Muscle of leg (tissue), 16 donors: ENCODE measurements around the gene CYP2C8. TPM values are rescaled to one million over a fixed set of nuclear protein-coding genes. Genes with fewer than 3 reads are reported as not detected.
"Not testable (repeated sequence)": the region's sequence is repeated elsewhere in the genome, so short reads cannot be mapped to it uniquely, and the experiment has no call there.

Experiments
- DNase-seq: peaks from one replicate; pipeline ENCODE4 v3.0.0; 2013
- H3K27ac ChIP-seq: one replicate; pipeline ENCODE4 v1.5.1; 2013; ENCODE audit warnings: mild to moderate bottlenecking, low read length, control low read depth
- H3K27me3 ChIP-seq: one replicate; pipeline ENCODE4 v1.6.1; 2013; ENCODE audit warnings: low read length; ENCODE audit not compliant: control insufficient read depth, insufficient read depth
- H3K36me3 ChIP-seq: one replicate; pipeline ENCODE4 v1.6.1; 2013; ENCODE audit warnings: low read length; ENCODE audit not compliant: control insufficient read depth, insufficient read depth
- H3K4me1 ChIP-seq: one replicate; pipeline ENCODE4 v1.6.1; 2013; ENCODE audit warnings: low read length; ENCODE audit not compliant: control insufficient read depth, insufficient read depth
- H3K4me3 ChIP-seq: one replicate; pipeline ENCODE4 v1.5.1; 2013; ENCODE audit warnings: low read length, control low read depth
- H3K9me3 ChIP-seq: replicated peaks from 2 replicates; pipeline ENCODE4 v1.6.1; 2013; ENCODE audit warnings: low read depth, low read length; ENCODE audit not compliant: control insufficient read depth
- WGBS: methylation state at CpG from one replicate; pipeline ENCODE4 v1.1.5; 2013; ENCODE audit warnings: missing lambda C conversion rate; ENCODE audit not compliant: insufficient coverage; 5-methylcytosine and 5-hydroxymethylcytosine counted together
- long read RNA-seq, 11 donors: transcript quantifications; one replicate each; lab custom pipeline, GENCODE V29; 2026
- polyA plus RNA-seq, 8 donors: library from polyadenylated mRNA; unstranded; fragments of 120-200 nt; gene quantifications; one replicate each; pipeline versions ENCODE4 v1.2.1 to v1.2.3, GENCODE V29; 2013; ENCODE audit warnings: inconsistent platforms in 1 of 8, low replicate concordance in 1 of 8; ENCODE audit not compliant: insufficient read length in 8 of 8, insufficient read depth in 1 of 8
- total RNA-seq: library from RNA; stranded (reverse); fragments of 120-200 nt; gene quantifications from one replicate; pipeline ENCODE4 v1.2.4, GENCODE V29; 2013

Gene CYP2C8
- 0.13 TPM for total RNA-seq
- polyA plus RNA-seq: 1 to 10 TPM in 1 of 8 donors, under 1 TPM in 7; 0.15 to 1.0 (median 0.45) TPM
- long read RNA-seq, donor 1: 0 reads
- long read RNA-seq, donor 2: 0 reads
- long read RNA-seq, donor 3: 0 reads
- long read RNA-seq, donor 4: 0 reads
- long read RNA-seq, donor 5: 0 reads
- long read RNA-seq, donor 6: 0 reads
- long read RNA-seq, donor 7: 0 reads
- long read RNA-seq, donor 8: 0 reads
- long read RNA-seq, donor 9: 0 reads
- long read RNA-seq, donor 10: 0 reads
- long read RNA-seq, donor 11: 0 reads

DNA sequence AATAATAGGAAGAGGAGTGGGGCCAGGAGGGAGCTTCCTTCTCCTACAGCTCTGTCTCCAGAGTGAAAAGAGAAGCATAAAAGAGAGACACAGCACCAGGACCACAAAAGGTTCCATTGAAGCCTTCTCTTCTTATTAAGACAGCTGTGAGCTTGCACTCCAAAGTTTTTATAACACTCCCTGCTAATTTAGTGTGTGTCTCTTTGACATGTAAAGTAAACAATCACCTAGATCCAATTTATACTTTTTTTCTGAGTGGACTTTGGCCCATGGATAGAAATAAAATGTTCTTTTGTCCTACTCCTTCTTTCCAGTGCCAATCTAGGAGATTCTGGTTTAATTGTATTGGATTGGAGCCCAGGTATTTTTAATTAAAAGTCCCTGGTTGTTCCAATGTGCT is at the start of gene CYP2C8:
Gene CYP2C8, minus strand, starts transcription at position 212 of the 400 bp plus-strand sequence. Its CDS starts 95 bp downstream, at position 117.
- no peak for DNase-seq
- no peaks in the 10 kb centered on the region for H3K4me1 ChIP-seq
- no peak within 1 kb of the TSS for H3K27ac ChIP-seq
- H3K36me3 ChIP-seq: no peaks in the 10 kb centered on the region
- no peaks in the 10 kb centered on the region for H3K27me3 ChIP-seq
- no peaks in the 10 kb centered on the region for H3K9me3 ChIP-seq
- H3K4me3 ChIP-seq: no peak within 1 kb of the TSS

DNA sequence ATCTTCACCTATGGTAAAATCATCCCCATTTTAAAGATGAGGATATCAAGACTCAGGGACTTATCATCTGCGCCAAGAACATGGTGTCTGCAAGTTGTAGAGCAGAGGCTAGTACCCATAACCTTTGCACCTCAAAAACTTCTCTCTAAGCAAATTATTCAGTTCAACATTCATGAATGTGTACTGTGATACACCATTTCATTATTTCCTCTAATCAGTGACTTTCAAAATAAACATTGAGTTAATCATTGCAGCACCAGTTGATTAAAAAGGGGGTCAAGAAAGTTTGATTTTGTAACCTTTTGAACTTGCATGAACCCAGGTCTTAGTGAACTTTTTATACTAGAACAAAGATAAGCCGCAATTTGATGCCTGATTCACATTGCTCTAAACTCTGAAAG is 47.6 kb upstream of the CYP2C8 start:
- Histone ChIP-seq H3K4me1 (no peaks in the 10 kb centered on the region), H3K36me3 (no peaks in the 10 kb centered on the region), H3K4me3 (no peak overlapping the region), H3K27ac (no peak overlapping the region), H3K9me3 (peaks cover 13% of the 10 kb centered on the region), H3K27me3 (no peaks in the 10 kb centered on the region)
- DNase-seq: no peak
- WGBS: no CpG with 5 or more reads among the region's 2 CpGs

DNA sequence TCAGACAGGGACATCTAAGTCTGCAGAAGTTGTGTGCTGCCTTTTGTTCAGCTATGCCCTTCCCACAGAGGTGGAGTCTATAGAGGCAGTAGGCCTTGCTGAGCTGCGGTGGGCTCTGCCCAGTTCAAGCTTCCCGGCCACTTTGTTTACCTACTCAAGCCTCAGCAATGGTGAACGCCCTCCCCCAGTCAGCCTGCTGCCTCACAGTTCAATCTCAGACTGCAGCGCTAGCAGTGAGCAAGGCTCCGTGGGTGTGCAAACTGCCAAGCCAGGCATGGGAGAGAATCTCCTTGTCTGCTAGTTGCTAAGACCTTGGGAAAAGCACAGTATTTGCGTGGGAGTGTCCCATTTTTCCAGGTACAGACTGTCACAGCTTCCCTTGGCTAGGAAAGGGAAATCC is 41.5 kb upstream of the CYP2C8 start:
- 85% methylated on average over 6 of the region's 6 CpGs for WGBS
- H3K4me3 ChIP-seq, H3K36me3 ChIP-seq, H3K9me3 ChIP-seq, H3K27ac ChIP-seq, H3K4me1 ChIP-seq, DNase-seq, H3K27me3 ChIP-seq: not testable (repeated sequence)

DNA sequence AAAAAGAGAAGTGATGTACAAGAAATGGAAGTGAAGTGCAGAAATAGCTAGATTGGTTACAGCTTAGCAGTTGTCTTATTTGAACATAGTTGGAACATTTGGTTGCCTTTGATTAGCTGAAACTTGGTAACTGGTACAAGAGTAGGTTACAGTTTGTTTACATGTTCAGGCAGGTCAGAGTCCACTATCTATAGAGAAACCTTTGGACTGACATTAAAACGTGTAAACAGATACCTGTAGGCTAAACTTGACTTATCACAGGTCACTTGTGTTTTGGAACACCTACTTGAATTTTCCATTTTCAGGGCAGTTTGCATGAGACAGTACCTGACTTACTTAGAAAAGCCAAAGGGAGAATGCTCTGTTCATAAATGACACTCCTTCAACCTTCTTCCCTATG is 28.5 kb upstream of the CYP2C8 start:
- Histone ChIP-seq H3K27me3 (no peaks in the 10 kb centered on the region), H3K9me3 (no peaks in the 10 kb centered on the region), H3K4me1 (no peaks in the 10 kb centered on the region), H3K4me3 (no peak overlapping the region), H3K36me3 (no peaks in the 10 kb centered on the region), H3K27ac (no peak overlapping the region)
- no peak for DNase-seq
- WGBS: 50% methylated on average over 1 of the region's 1 CpG

DNA sequence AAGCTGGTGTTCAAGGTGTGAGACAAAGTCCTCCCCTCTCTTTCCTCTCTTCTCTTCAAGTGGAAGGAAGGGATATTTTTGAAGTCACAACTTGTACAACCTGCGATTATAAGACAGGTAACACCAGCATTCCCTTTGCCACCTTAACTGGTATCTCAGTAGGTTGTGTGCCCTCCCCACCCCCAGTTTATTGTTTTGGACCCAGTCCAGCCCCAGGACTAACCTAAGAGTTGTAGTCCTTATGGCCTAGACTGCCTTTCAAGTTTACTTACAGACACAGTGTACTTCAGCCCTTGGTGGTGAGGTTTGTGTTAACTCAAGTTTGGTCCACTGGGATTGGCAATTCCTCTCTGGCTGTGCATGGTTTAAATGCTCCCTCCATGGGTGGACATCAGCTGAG is 26.8 kb upstream of the CYP2C8 start:
- no CpG with 5 or more reads among the region's 1 CpG for WGBS
- H3K4me3 ChIP-seq: no peak overlapping the region
- H3K4me1 ChIP-seq: no peaks in the 10 kb centered on the region
- H3K27me3 ChIP-seq: no peaks in the 10 kb centered on the region
- no peak for DNase-seq
- no peaks in the 10 kb centered on the region for H3K36me3 ChIP-seq
- no peak overlapping the region for H3K27ac ChIP-seq
- no peaks in the 10 kb centered on the region for H3K9me3 ChIP-seq

DNA sequence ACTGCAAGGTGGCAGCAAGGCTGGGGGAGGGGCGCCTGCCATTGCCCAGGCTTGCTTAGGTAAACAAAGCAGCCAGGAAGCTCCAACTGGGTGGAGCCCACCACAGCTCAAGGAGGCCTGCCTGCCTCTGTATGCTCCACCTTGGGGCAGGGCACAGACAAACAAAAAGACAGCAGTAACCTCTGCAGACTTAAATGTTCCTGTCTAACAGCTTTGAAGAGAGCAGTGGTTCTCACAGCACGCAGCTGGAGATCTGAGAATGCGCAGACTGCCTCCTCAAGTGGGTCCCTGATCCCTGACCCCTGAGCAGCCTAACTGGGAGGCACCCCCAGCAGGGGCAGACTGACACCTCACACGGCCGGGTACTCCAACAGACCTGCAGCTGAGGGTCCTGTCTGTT is 10.3 kb upstream of the CYP2C8 start:
- H3K27ac ChIP-seq, H3K4me1 ChIP-seq, H3K9me3 ChIP-seq, DNase-seq, H3K4me3 ChIP-seq, H3K36me3 ChIP-seq, H3K27me3 ChIP-seq: not testable (repeated sequence)
- WGBS: 78% methylated on average over 1 of the region's 5 CpGs

DNA sequence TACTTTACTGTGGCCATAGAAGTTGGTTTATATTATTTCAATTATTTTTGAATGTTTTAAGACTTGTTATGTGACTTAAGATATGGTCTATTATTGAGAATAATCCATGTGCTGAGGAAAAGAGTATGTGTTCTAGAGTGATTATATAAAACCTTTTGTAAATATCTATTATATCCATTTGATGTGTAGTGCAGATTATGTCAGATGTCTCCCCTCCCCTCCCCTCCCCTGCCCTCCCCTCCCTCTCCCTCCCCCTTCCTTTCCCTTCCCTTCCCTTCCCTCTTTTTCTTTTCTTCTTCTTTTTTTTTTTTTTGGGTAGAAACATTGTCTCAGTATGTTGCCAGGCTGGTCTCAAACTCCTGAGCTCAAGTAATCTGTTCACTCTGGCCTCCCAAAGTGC is 8.3 kb upstream of the CYP2C8 start:
- no peak overlapping the region for H3K4me3 ChIP-seq
- no peaks in the 10 kb centered on the region for H3K4me1 ChIP-seq
- DNase-seq: no peak
- no peaks in the 10 kb centered on the region for H3K27me3 ChIP-seq
- H3K9me3 ChIP-seq: no peaks in the 10 kb centered on the region
- H3K27ac ChIP-seq: no peak overlapping the region
- no peaks in the 10 kb centered on the region for H3K36me3 ChIP-seq

DNA sequence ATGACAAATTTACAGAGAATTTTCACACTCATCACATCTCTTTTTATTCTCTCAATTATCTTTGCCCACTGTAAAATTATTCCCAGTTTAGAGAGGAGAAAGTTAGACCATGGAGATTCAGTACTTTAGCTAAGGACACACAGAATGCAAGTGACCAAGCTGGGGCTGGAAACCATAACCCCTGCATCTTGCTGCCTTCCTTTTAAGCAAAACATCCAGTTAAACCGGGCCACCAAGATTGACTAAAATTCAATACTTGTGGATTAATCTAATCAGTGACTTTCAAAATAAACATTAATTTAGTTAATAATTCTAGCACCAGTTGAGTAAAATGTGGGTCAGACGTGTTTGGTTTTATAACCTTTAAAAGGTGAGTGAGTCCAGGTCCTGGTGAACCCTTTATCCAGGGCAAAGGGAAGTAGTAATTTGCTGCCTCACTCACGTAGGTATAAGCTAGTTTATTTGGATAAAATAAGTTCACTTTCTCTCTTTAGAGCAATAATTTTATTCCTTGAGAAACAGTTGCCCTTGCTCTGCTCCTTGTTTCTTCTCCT is 1.9 kb upstream of the CYP2C8 start:
- no peaks in the 10 kb centered on the region for H3K4me1 ChIP-seq
- H3K27me3 ChIP-seq: no peaks in the 10 kb centered on the region
- no peak for DNase-seq
- no peaks in the 10 kb centered on the region for H3K9me3 ChIP-seq
- no peak overlapping the region for H3K4me3 ChIP-seq
- WGBS: no CpG with 5 or more reads among the region's 3 CpGs
- no peak overlapping the region for H3K27ac ChIP-seq
- H3K36me3 ChIP-seq: no peaks in the 10 kb centered on the region

DNA sequence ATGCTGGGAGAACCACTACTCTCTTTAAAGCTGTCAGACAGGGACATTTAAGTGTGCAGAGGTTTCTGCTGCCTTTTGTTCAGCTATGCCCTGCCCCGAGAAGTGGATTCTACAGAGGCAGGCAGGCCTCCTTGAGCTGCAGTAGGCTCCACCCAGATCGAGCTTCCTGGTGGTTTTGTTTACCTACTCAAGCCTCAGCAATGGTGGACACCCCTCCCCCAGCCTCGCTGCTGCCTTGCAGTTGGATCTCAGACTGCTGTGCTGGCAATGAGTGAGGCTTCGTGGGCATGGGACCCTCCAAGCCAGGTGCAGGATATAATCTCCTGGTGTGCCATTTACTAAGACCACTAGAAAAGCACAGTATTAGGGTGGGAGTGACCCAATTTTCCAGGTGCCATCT is 5.2 kb downstream of the CYP2C8 start:
- not testable (repeated sequence) for DNase-seq, H3K36me3 ChIP-seq, H3K27me3 ChIP-seq, H3K4me3 ChIP-seq, H3K4me1 ChIP-seq, H3K27ac ChIP-seq, H3K9me3 ChIP-seq
- WGBS: 81% methylated on average over 3 of the region's 4 CpGs

DNA sequence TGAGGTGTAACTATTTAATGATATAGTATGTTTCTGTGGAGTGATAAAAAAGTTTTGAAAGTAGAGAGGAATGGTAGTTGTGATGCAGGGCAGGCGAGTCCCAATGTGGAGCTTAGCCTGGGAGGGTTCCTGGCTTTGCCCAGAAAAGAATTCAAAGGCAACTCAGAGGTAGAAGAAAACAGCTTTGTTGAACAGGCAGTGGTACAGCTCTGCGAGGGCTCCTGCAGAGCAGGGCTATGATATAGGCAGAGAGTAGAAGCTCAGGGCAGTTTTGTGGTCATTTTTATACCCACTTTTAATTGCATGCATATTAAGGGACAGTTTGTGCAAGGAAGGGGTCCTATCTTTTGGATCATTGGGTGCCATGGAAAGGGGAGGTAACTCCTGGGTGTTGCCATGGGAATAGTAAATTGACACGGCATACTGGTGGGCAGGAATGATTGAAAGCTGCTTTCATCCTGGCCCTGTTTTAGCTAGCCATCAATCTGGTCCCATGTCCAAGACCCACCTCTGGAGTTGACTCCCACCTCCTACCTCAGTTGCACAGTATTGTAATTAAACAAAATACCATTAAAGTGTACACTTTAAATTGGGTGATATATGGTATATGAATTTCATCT is 12.4 kb downstream of the CYP2C8 start:
- Histone ChIP-seq H3K9me3 (peaks cover 2% of the 10 kb centered on the region), H3K4me1 (no peaks in the 10 kb centered on the region), H3K27me3 (no peaks in the 10 kb centered on the region), H3K27ac (no peak overlapping the region), H3K4me3 (no peak overlapping the region), H3K36me3 (no peaks in the 10 kb centered on the region)
- no peak for DNase-seq
- 60% methylated on average over 1 of the region's 3 CpGs for WGBS
